Fibroblast of the aortic adventitia (primary cell): ENCODE data around the gene TXNRD2. TPM values are rescaled to one million over a fixed set of nuclear protein-coding genes. Genes with fewer than 3 reads are reported as not detected.

ENCODE experiments used
- DNase-seq: peaks from one replicate; pipeline ENCODE4 v3.0.0-alpha.2; 2010; ENCODE audit warnings: low read depth
- H3K4me3 ChIP-seq: 2 replicates; pipeline ENCODE4 v1.5.1; 2011; ENCODE audit warnings: low read depth, mild to moderate bottlenecking, control low read depth, low read length, moderate library complexity
- total RNA-seq: library from RNA; depleted of rRNA; stranded (reverse); fragments of >200 nt; gene quantifications from 2 replicates; pipeline ENCODE4 v1.2.3, GENCODE V29; 2012; ENCODE audit warnings: low replicate concordance
- TF ChIP-seq, protein P1 (sequence below): IDR thresholded peaks from 2 replicates; pipeline ENCODE4 v1.5.1; 2011; ENCODE audit warnings: mild to moderate bottlenecking, low read length, control low read depth, inconsistent platforms; ENCODE audit not compliant: insufficient read depth

The TXNRD2 gene
- total RNA-seq, 1 donor = 16.4 TPM

DNA sequence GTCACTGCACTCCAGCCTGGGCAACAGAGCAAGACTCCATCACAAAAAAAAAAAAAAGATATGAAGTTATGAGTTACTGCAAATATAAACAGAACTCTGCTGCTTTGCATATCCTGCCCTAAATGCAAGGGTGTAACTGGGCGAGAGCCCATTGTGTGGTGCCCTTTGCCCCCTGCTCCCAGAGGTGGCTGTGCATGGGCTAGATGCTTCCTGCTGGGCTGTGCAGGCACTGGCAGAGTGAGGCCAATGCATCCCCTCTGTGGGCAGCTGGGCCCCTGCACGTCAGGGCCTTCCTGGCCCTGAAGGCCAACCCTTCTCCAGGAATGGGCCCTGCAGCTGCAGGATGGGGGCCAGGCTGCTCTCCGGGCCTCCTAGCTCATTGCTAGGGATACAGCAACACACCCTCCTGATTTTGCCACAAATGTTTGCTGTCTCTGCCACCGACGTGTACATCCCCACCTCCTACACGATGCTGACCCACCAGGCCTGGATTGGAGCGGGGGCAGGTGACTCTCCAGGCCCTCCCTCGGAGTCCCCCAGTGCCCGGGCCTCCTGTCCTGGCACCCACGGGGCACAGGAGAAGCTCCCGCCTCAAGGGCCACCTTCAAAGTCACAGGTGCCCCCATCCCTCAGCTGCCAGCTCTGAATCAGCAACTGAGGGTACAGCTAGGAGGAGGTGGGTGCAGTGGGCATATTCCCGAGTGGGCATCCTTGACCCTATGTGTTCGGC is 40.7 kb downstream of the TXNRD2 start:
- TF ChIP-seq, protein P1, sequence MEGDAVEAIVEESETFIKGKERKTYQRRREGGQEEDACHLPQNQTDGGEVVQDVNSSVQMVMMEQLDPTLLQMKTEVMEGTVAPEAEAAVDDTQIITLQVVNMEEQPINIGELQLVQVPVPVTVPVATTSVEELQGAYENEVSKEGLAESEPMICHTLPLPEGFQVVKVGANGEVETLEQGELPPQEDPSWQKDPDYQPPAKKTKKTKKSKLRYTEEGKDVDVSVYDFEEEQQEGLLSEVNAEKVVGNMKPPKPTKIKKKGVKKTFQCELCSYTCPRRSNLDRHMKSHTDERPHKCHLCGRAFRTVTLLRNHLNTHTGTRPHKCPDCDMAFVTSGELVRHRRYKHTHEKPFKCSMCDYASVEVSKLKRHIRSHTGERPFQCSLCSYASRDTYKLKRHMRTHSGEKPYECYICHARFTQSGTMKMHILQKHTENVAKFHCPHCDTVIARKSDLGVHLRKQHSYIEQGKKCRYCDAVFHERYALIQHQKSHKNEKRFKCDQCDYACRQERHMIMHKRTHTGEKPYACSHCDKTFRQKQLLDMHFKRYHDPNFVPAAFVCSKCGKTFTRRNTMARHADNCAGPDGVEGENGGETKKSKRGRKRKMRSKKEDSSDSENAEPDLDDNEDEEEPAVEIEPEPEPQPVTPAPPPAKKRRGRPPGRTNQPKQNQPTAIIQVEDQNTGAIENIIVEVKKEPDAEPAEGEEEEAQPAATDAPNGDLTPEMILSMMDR = no peak
- no peak for DNase-seq

DNA sequence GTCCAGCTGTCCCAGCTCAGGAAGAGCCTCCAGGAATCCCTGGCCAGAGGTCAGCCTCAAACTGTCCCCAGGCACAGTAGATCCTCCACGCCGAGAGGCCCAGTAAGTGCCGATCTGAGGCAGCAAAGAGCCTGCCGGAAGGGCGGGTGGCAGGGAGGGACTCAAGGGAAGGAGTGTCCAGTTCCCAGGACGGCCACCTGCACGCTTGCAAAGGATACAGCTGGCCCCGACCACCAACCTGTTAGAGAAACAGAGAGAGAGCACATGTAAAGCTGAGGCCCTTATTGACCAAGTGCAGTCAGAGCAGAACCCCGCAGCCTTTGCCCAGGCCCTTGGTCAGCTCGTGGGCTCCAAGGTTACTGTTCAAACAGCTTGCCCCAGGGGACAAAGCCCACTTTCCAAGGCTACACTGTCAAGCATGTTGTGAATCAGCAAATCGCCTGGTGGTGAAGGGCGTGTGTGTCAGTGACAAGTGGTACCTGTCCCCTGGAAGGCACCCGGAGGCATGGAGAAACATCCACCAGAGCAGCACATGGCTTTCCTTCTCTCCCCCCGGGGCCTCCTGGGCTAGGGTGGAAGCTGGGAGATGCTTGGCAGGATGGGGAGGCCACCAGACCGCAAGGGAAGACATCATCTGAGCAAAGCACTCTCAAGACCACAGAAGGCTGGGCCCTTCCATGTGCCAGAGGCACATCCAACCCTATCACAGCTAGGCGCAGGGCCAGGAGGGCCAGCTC is 42.6 kb downstream of the TXNRD2 start:
- TF ChIP-seq, protein P1 = no peak
- H3K4me3 ChIP-seq = no peak overlapping the region
- DNase-seq = no peak

More for the DNA sequence above, 40.7 kb downstream of the TXNRD2 start:
- H3K4me3 ChIP-seq = no peak overlapping the region

DNA sequence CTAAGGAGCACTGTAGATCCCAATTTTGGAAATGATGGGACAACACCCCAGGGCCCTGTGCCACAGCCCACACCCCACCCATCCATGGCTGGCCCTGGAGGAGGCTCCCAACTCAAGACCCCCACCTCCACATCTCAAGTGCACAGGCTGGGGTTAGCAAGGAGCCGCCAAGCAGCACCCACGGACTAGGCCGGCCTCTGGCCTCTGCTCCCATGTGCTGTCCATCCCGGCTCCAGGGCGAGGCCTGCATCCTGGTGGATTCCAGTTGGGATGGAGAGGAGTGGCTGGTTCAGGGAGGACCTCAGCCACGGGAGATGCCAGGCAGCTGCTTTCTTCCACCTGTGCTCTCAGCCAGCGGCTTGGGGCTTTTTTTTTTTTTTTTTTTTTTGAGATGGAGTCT is 43.5 kb downstream of the TXNRD2 start:
- TF ChIP-seq, protein P1 = no peak
- no peak for DNase-seq
- no peak overlapping the region for H3K4me3 ChIP-seq

DNA sequence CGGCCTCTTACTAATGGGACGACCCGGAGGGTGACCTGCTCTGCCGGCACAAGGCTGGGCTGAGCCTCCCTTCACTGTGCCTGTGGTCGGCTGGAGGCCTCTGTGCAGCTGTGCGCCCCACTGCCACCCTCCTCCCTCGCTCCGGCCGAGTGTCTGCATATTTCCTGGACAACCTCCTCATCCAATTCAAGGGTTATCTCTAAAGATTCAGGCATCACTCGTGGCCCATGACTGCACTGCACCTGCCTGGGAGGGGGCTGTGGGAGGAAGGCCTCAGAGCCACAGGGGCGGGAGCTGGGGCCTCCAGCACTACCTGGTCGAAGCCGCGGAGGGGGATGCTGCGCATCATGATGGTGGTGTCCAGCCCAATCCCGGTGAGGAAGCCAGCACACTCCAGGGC is 43.9 kb downstream of the TXNRD2 start:
- TF ChIP-seq, protein P1 = no peak

DNA sequence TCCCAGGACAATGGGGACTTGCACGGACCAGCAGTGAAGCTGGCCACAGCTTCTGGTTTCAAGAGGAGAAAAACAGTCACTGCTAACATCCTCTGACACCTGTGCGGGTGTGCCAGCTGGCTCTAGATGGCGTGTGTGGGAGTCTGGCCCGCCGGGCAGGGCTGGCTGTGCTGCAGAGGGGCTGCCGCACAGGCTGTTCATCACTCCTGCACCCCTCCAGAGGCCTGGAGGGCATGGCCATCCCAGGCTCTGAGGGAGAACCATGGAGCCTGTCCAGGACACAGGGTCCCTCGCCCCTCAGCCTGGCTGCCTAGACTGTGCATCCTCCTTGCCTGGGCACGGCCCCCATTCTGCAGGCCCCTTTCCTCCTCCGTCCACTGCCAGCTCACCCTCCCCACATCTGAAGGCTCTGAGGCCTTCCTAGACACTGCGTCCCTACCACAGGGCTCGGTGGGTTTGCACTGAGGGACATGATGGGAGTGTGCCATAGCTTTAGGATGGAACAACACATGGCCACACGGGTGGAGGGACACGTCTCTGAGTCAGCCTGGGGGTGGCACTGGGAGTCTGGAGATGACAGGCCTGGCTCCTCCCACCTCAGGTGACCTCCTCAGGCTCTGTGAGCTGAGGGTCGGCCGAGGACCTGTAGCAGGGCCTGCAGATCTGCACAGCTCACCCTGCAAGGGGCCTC is 44.8 kb downstream of the TXNRD2 start:
- DNase-seq = no peak

More for the DNA sequence above, 43.9 kb downstream of the TXNRD2 start:
- no peak overlapping the region for H3K4me3 ChIP-seq
- no peak for DNase-seq

DNA sequence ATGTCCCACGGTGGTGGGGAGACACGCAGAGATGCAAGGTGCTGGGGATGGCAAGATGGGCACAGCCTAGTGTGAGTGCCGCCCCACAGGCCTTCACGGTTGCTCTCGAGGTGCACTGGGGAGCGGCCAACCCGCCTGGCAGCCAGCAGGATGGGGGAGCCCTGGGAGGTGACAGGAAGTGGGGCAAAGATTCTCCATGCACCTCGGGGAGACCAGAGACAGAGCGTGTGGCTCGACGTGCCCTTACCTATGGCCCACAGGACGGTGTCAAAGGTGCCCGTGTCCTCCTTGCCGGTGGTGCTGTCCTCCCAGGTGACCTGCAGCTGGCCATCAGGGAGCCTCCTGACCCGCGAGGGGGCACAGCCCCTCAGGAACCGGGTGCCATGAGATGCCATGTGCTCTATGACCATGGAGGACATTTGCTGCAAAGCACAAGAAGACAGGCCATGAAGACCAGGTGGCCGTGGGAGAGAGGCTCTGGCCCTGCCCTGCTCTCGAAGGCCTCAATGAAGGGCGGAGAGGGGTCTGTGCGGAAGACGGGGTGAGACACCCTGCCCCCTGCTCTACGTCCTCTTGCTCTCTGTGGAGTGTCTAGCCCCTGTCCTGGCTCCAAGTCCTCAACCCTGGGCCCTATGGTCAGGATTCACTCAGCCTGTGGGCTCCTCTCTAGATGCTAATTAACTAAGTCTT is 46.3 kb downstream of the TXNRD2 start:
- TF ChIP-seq, protein P1 = no peak
- no peak overlapping the region for H3K4me3 ChIP-seq
- DNase-seq = no peak

More for the DNA sequence above, 44.8 kb downstream of the TXNRD2 start:
- H3K4me3 ChIP-seq = no peak overlapping the region
- TF ChIP-seq, protein P1 = no peak
